ENCODE results near the gene EFNA3. TPM values are rescaled to one million over a fixed set of nuclear protein-coding genes. Genes with fewer than 3 reads are reported as not detected.

The EFNA3 gene
- total and polyA plus RNA-seq, 9 of the 15 experiments (the other 6 are each of a cell fraction or from before 2014, with no cell fraction given) = 0.59 to 7.9 (median 4.7) TPM

- POLR2A ChIA-PET = interaction anchor here (0.5 to 1.7 kb wide), 2 partner anchors 25 to 96 kb away, joined by 3 to 5 read pairs; partner anchors contain the start of gene KRTCAP2
- H2AFZ ChIP-seq (ENCODE audit: low read depth, low read length) = peak overlapping the region; percentile 87; the same call in 1 of the 2 replicates
- peaks cover 6% of the 10 kb centered on the region for H3K9me1 ChIP-seq (ENCODE audit: control insufficient read depth, insufficient read depth, low read length)
- H3K27ac ChIP-seq (ENCODE audit: extremely low read depth, low read depth, low read length) = peak overlapping the region; percentile 34; the same call in 2 of the 3 replicates
- FAIRE-seq (peak; percentile 76), ATAC-seq (peak; percentile 14; the same call in 2 of the 3 replicates), DNase-seq (ENCODE audit: extremely low read depth in 1 of 4, low spot score in 3 of 4) (peak; percentile 60 to 74 (median 62))
- no peaks in the 10 kb centered on the region for H3K36me3 ChIP-seq (ENCODE audit: control insufficient read depth, insufficient read depth, low read length)
- peaks cover 8% of the 10 kb centered on the region; the same call in 1 of the 2 replicates for H4K20me1 ChIP-seq (replicated peaks; ENCODE audit: control insufficient read depth, insufficient read depth, low read length)
- WGBS (ENCODE audit: insufficient coverage, low coverage, missing lambda C conversion rate) = 6% methylated on average over 3 of the region's 3 CpGs
- no TSS peak for BruUV-seq (replicated peaks)
- intact Hi-C loops (cut with micrococcal nuclease) = loop anchor here (5.0 kb wide), 1 partner anchor 75 kb away; the partner anchor contains the start of gene ZBTB7B
- CTCF ChIA-PET (ENCODE audit: low intra/inter-chr PET ratio) = interaction anchor here (0.6 to 9.0 kb wide), 2 partner anchors 15 to 1123 kb away, joined by 3 to 153 read pairs; partner anchors contain the start of gene EFNA4
- H3K4me2 ChIP-seq (ENCODE audit: insufficient read depth, low read length) = peak overlapping the region; percentile 66
- H3K4me3 ChIP-seq = no peak overlapping the region
- H3K9me3 ChIP-seq (replicated peaks; ENCODE audit: control insufficient read depth, insufficient read depth, low read depth, low read length) = no peaks in the 10 kb centered on the region
- peak overlapping the region; percentile 52 to 88; a peak in 3 of 4 replicates for H3K9ac ChIP-seq (ENCODE audit: insufficient read depth in 1 of 2, low read depth in 2 of 2, low read length in 2 of 2)
- H3K4me1 ChIP-seq (replicated peaks in 1 of 2; ENCODE audit: control insufficient read depth in 2 of 2, insufficient read depth in 2 of 2, low read length in 2 of 2) = peaks cover 40 to 57% of the 10 kb centered on the region in 2 experiments
- in situ Hi-C loops (cut with MboI) = no loop called here
- H3K79me2 ChIP-seq (ENCODE audit: control insufficient read depth, insufficient read depth, low read length) = peaks cover 3% of the 10 kb centered on the region; the same call in 2 of the 3 replicates
- peaks cover 3 to 8% of the 10 kb centered on the region in 2 experiments; a peak in 2 of 5 replicates for H3K27me3 ChIP-seq (ENCODE audit: control insufficient read depth in 2 of 2, insufficient read depth in 2 of 2, low read length in 2 of 2)
- TF ChIP-seq ZEB2 (IDR thresholded peaks at IDR 0.05) = peak; percentile 78
- TF ChIP-seq SREBF1 (IDR thresholded peaks at IDR 0.05; ENCODE audit: borderline replicate concordance, low read depth, low read length) = no peak
- no peak for TF ChIP-seq ZNF174 (CRISPR knock-in tag; IDR thresholded peaks at IDR 0.05)
- TF ChIP-seq, protein P1, sequence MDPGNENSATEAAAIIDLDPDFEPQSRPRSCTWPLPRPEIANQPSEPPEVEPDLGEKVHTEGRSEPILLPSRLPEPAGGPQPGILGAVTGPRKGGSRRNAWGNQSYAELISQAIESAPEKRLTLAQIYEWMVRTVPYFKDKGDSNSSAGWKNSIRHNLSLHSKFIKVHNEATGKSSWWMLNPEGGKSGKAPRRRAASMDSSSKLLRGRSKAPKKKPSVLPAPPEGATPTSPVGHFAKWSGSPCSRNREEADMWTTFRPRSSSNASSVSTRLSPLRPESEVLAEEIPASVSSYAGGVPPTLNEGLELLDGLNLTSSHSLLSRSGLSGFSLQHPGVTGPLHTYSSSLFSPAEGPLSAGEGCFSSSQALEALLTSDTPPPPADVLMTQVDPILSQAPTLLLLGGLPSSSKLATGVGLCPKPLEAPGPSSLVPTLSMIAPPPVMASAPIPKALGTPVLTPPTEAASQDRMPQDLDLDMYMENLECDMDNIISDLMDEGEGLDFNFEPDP (CRISPR knock-in tag; IDR thresholded peaks at IDR 0.05) = no peak
- no peak for TF ChIP-seq BMI1 (IDR thresholded peaks at IDR 0.05; ENCODE audit: low read length)
- TF ChIP-seq HLTF (IDR thresholded peaks at IDR 0.05) = no peak
- no peak for TF ChIP-seq MAFF (IDR thresholded peaks at IDR 0.05; ENCODE audit: low read length)
- no peak for TF ChIP-seq ZNF143 (CRISPR knock-in tag; IDR thresholded peaks at IDR 0.05)
- TF ChIP-seq, protein P2, sequence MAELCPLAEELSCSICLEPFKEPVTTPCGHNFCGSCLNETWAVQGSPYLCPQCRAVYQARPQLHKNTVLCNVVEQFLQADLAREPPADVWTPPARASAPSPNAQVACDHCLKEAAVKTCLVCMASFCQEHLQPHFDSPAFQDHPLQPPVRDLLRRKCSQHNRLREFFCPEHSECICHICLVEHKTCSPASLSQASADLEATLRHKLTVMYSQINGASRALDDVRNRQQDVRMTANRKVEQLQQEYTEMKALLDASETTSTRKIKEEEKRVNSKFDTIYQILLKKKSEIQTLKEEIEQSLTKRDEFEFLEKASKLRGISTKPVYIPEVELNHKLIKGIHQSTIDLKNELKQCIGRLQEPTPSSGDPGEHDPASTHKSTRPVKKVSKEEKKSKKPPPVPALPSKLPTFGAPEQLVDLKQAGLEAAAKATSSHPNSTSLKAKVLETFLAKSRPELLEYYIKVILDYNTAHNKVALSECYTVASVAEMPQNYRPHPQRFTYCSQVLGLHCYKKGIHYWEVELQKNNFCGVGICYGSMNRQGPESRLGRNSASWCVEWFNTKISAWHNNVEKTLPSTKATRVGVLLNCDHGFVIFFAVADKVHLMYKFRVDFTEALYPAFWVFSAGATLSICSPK (IDR thresholded peaks at IDR 0.05; ENCODE audit: borderline replicate concordance) = no peak
- TF ChIP-seq GTF2A2 (tag; IDR thresholded peaks at IDR 0.05) = no peak
- TF ChIP-seq, protein P3, sequence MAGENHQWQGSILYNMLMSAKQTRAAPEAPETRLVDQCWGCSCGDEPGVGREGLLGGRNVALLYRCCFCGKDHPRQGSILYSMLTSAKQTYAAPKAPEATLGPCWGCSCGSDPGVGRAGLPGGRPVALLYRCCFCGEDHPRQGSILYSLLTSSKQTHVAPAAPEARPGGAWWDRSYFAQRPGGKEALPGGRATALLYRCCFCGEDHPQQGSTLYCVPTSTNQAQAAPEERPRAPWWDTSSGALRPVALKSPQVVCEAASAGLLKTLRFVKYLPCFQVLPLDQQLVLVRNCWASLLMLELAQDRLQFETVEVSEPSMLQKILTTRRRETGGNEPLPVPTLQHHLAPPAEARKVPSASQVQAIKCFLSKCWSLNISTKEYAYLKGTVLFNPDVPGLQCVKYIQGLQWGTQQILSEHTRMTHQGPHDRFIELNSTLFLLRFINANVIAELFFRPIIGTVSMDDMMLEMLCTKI (IDR thresholded peaks at IDR 0.05; ENCODE audit: partially characterized antibody) = no peak
- TF ChIP-seq FOXJ2 (tag; IDR thresholded peaks at IDR 0.05) = no peak
- no peak for TF ChIP-seq ZNF232 (CRISPR knock-in tag; IDR thresholded peaks at IDR 0.05)
- TF ChIP-seq, protein P4, sequence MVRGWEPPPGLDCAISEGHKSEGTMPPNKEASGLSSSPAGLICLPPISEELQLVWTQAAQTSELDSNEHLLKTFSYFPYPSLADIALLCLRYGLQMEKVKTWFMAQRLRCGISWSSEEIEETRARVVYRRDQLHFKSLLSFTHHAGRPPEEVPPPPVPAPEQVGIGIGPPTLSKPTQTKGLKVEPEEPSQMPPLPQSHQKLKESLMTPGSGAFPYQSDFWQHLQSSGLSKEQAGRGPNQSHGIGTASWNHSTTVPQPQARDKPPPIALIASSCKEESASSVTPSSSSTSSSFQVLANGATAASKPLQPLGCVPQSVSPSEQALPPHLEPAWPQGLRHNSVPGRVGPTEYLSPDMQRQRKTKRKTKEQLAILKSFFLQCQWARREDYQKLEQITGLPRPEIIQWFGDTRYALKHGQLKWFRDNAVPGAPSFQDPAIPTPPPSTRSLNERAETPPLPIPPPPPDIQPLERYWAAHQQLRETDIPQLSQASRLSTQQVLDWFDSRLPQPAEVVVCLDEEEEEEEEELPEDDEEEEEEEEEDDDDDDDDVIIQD (CRISPR knock-in tag; IDR thresholded peaks at IDR 0.05) = no peak
- TF ChIP-seq ZNF589 (CRISPR knock-in tag; IDR thresholded peaks at IDR 0.05; ENCODE audit: low read depth) = no peak
- 0 out of 2 replicates have a peak, but pooled peaks have one; percentile 27 for TF ChIP-seq MTA2 (IDR thresholded peaks at IDR 0.05; ENCODE audit: low read depth)
- TF ChIP-seq, protein P5, sequence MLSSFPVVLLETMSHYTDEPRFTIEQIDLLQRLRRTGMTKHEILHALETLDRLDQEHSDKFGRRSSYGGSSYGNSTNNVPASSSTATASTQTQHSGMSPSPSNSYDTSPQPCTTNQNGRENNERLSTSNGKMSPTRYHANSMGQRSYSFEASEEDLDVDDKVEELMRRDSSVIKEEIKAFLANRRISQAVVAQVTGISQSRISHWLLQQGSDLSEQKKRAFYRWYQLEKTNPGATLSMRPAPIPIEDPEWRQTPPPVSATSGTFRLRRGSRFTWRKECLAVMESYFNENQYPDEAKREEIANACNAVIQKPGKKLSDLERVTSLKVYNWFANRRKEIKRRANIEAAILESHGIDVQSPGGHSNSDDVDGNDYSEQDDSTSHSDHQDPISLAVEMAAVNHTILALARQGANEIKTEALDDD (IDR thresholded peaks at IDR 0.05) = no peak; the same call in 1 of the 2 replicates
Measured at GRCh38 chr1:155077346-155077745, 1.3 kb upstream of the EFNA3 start.
